ENCODE measurements around the gene WDFY2.
"Not testable (repeated sequence)": the region's sequence is repeated elsewhere in the genome, so short reads cannot be mapped to it uniquely, and the experiment has no call there.

Gene WDFY2

DNA sequence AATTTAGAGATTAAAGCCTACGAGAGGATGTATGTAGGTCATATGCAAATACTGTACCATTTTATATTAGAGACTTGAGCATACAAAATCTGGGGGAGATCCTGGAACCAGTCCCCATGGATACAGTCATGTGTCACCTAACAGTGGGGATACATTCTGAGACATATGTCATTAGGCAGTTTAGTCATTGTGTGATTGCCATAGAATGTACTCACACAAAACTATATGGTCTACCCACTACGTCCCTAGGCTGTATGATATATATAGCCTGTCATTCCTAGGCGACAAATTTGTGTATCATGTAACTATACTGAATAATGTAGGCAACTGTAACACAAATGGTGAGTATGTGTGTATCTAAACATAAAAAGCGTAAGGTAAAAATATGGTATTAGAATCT lies 62.8 kb downstream of the WDFY2 start:
- TF ChIP-seq, protein P1, sequence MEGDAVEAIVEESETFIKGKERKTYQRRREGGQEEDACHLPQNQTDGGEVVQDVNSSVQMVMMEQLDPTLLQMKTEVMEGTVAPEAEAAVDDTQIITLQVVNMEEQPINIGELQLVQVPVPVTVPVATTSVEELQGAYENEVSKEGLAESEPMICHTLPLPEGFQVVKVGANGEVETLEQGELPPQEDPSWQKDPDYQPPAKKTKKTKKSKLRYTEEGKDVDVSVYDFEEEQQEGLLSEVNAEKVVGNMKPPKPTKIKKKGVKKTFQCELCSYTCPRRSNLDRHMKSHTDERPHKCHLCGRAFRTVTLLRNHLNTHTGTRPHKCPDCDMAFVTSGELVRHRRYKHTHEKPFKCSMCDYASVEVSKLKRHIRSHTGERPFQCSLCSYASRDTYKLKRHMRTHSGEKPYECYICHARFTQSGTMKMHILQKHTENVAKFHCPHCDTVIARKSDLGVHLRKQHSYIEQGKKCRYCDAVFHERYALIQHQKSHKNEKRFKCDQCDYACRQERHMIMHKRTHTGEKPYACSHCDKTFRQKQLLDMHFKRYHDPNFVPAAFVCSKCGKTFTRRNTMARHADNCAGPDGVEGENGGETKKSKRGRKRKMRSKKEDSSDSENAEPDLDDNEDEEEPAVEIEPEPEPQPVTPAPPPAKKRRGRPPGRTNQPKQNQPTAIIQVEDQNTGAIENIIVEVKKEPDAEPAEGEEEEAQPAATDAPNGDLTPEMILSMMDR (IDR thresholded peaks at IDR 0.05; ENCODE audit: low read depth, low read length): no peak
- TF ChIP-seq EZH2phosphoT487 (IDR thresholded peaks at IDR 0.05; ENCODE audit: low read depth): no peak
- H3K27ac ChIP-seq (ENCODE audit: low read length): no peak overlapping the region

DNA sequence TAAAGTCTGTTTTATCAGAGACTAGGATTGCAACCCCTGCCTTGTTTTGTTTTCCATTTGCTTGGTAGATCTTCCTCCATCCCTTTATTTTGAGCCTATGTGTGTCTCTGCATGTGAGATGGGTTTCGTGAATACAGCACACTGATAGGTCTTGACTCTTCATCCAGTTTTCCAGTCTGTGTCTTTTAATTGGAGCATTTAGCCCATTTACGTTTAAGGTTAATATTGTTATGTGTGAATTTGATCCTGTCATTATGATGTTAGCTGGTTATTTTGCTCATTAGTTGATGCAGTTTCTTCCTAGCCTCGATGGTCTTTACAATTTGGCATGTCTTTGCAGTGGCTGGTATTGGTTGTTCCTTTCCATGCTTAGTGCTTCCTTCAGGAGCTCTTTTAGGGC lies 67.9 kb downstream of the WDFY2 start:
- not testable (repeated sequence) for H4K20me1 ChIP-seq (ENCODE audit: insufficient read depth, low read length); H3K4me1 ChIP-seq (ENCODE audit: low read length); H3K4me3 ChIP-seq (ENCODE audit: low read length); H3K9ac ChIP-seq (ENCODE audit: low read length); H3K27ac ChIP-seq (ENCODE audit: low read length); H3K4me2 ChIP-seq (ENCODE audit: low read length); H3K79me2 ChIP-seq (ENCODE audit: low read length); H3K36me3 ChIP-seq (replicated peaks; ENCODE audit: low read depth, low read length); H2AFZ ChIP-seq (ENCODE audit: low read depth, low read length); H3K27me3 ChIP-seq (ENCODE audit: low read depth, low read length)
- H3K9me3 ChIP-seq (ENCODE audit: insufficient read depth, low read length): peaks cover 17% of the 10 kb centered on the region; the same call in 1 of the 2 replicates

More for the DNA sequence above, 62.8 kb downstream of the WDFY2 start:
- Histone ChIP-seq H3K36me3 (replicated peaks; ENCODE audit: low read depth, low read length) (no peaks in the 10 kb centered on the region), H3K9me3 (ENCODE audit: insufficient read depth, low read length) (no peaks in the 10 kb centered on the region), H3K4me3 (ENCODE audit: low read length) (no peak overlapping the region), H3K9ac (ENCODE audit: low read length) (no peak overlapping the region), H4K20me1 (ENCODE audit: insufficient read depth, low read length) (no peaks in the 10 kb centered on the region), H3K4me1 (ENCODE audit: low read length) (peaks cover 23% of the 10 kb centered on the region), H3K4me2 (ENCODE audit: low read length) (no peak overlapping the region), H3K27me3 (ENCODE audit: low read depth, low read length) (no peaks in the 10 kb centered on the region), H2AFZ (ENCODE audit: low read depth, low read length) (no peak overlapping the region), H3K79me2 (ENCODE audit: low read length) (no peaks in the 10 kb centered on the region; the same call in 1 of the 2 replicates)

DNA sequence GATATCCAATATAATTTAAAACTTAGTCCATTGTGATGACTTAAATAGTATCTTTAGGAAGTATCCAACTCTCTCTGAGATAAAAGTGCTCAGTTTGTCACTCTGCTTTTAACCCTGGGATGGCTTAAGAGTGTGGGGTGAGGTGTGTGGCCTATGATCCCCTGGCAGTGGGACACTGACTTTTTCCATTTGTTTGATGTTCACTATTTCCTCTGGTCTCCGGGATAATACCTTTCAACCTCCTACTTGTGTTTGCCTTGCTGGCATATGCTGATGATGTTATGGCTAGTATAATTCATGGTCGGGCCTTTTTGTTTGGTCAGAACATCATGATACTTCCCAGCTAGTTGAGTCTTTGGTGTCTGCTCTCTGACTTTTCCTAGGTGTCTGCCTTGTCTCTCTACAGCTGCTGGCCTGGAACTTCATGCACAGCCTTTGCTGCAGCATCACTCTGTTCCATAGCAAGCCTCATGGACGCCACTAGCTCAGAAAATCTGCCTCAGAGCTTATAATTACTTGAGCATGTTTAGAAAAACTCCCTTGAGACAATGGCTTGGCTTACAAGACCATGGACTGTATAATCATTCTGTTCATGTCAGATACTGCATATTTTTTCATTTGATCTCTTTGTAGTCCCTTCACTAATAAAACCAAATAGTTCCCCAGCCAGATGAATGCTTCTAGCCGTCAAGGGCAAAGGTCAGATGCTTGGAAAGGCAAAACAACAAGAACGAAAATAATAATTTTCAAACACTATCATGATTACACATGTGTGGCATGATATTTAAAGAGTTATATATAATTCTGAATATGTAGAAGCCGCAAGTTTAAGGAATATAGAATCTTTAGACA lies 75.2 kb downstream of the WDFY2 start:
- Histone ChIP-seq H3K9ac (ENCODE audit: low read length) (no peak overlapping the region), H3K27me3 (ENCODE audit: low read depth, low read length) (no peaks in the 10 kb centered on the region), H3K79me2 (ENCODE audit: low read length) (peaks cover 5% of the 10 kb centered on the region), H3K4me2 (ENCODE audit: low read length) (no peak overlapping the region), H3K9me3 (ENCODE audit: insufficient read depth, low read length) (peaks cover 22% of the 10 kb centered on the region; the same call in 1 of the 2 replicates), H3K36me3 (replicated peaks; ENCODE audit: low read depth, low read length) (peaks cover 11% of the 10 kb centered on the region), H4K20me1 (ENCODE audit: insufficient read depth, low read length) (no peaks in the 10 kb centered on the region), H2AFZ (ENCODE audit: low read depth, low read length) (no peak overlapping the region), H3K4me1 (ENCODE audit: low read length) (no peaks in the 10 kb centered on the region), H3K4me3 (ENCODE audit: low read length) (no peak overlapping the region), H3K27ac (ENCODE audit: low read length) (no peak overlapping the region)
- TF ChIP-seq, protein P1 (IDR thresholded peaks at IDR 0.05; ENCODE audit: low read depth, low read length): no peak
- TF ChIP-seq EZH2phosphoT487 (IDR thresholded peaks at IDR 0.05; ENCODE audit: low read depth): no peak

DNA sequence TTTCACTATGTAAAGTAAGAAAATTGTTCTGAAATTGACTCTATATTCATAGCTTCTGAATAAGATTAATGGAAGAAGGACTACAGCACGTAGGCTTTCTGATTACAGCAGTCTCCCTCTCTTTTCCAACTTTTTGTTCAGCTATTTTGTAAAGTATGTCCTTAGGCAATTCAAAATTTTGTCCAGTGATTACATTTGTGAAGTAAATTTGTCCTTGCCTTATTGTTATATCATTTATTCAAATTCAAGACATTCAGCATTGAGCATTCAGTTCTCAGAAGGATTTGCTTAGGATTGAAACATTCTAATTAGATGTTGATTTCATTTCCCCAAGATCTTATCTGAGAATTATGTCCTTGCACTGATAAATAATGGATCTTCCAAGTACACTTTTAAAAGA lies 76.6 kb downstream of the WDFY2 start:
- H3K36me3 ChIP-seq (replicated peaks; ENCODE audit: low read depth, low read length): peaks cover 10% of the 10 kb centered on the region
- no peaks in the 10 kb centered on the region for H3K4me1 ChIP-seq (ENCODE audit: low read length)
- no peaks in the 10 kb centered on the region for H4K20me1 ChIP-seq (ENCODE audit: insufficient read depth, low read length)
- H3K9me3 ChIP-seq (ENCODE audit: insufficient read depth, low read length): peaks cover 13% of the 10 kb centered on the region; the same call in 1 of the 2 replicates
- peaks cover 5% of the 10 kb centered on the region for H3K79me2 ChIP-seq (ENCODE audit: low read length)
- no peak overlapping the region for H3K4me2 ChIP-seq (ENCODE audit: low read length)
- TF ChIP-seq EZH2phosphoT487 (IDR thresholded peaks at IDR 0.05; ENCODE audit: low read depth): no peak
- TF ChIP-seq, protein P1 (IDR thresholded peaks at IDR 0.05; ENCODE audit: low read depth, low read length): no peak
- H3K27ac ChIP-seq (ENCODE audit: low read length): no peak overlapping the region
- H3K4me3 ChIP-seq (ENCODE audit: low read length): no peak overlapping the region
- H3K27me3 ChIP-seq (ENCODE audit: low read depth, low read length): no peaks in the 10 kb centered on the region
- H3K9ac ChIP-seq (ENCODE audit: low read length): no peak overlapping the region
- H2AFZ ChIP-seq (ENCODE audit: low read depth, low read length): no peak overlapping the region
